PC-9 (cell line): Measurements from ENCODE around the gene SELENOI. TPM values are rescaled to one million over a fixed set of nuclear protein-coding genes. Genes with fewer than 3 reads are reported as not detected.

Experiments
- BruUV-seq: library from RNA; stranded (reverse); fragments of 400-500 nt; replicated peaks from 2 replicates; lab custom pipeline; 2021; lab: Mats Ljungman, UMichigan
- CTCF ChIA-PET: fragments of 300-600 bp; sonication (Branson Sonifier 250); formaldehyde crosslinking; loops from one replicate; lab custom pipeline; 2022; ENCODE audit warnings: antibody characterized with exemption; lab: Charles Lee
- POLR2A ChIA-PET: fragments of 300-600 bp; sonication (Branson Sonifier 250); formaldehyde crosslinking; loops from one replicate; lab custom pipeline; 2022; ENCODE audit warnings: antibody characterized with exemption; ENCODE audit not compliant: unreplicated experiment; lab: Charles Lee
- DNase-seq, 2 experiments: peaks; one replicate each; pipeline versions ENCODE4 v3.0.0 to v3.0.0-alpha.2; 2015 to 2022; ENCODE audit warnings: mixed read lengths in 1 of 2
- H2AFZ ChIP-seq: fragments of 200-600 bp; sonication (generic); 2 replicates; pipeline ENCODE4 v1.8.1; 2017; ENCODE audit warnings: antibody characterized with exemption
- H3F3A ChIP-seq: fragments of 200-600 bp; sonication (generic); 2 replicates; pipeline ENCODE4 v1.8.1; 2017; ENCODE audit warnings: antibody characterized with exemption, mild to moderate bottlenecking, low read depth; ENCODE audit not compliant: insufficient read depth
- H3K27ac ChIP-seq: fragments of 200-600 bp; sonication (generic); 2 replicates; pipeline ENCODE4 v1.6.1; 2016; ENCODE audit warnings: mixed run types
- H3K27me3 ChIP-seq: fragments of 200-600 bp; sonication (generic); 2 replicates; pipeline ENCODE4 v1.6.1; 2016; ENCODE audit warnings: low read depth, mixed run types; ENCODE audit not compliant: insufficient read depth
- H3K36me3 ChIP-seq: fragments of 200-600 bp; sonication (generic); 2 replicates; pipeline ENCODE4 v1.6.1; 2016; ENCODE audit warnings: low read depth, mixed run types
- H3K4me1 ChIP-seq: fragments of 200-600 bp; sonication (generic); replicated peaks from 2 replicates; pipeline ENCODE4 v1.6.1; 2016; ENCODE audit warnings: mixed run types; ENCODE audit not compliant: insufficient read depth
- H3K4me2 ChIP-seq: fragments of 200-600 bp; sonication (generic); 2 replicates; pipeline ENCODE4 v1.6.1; 2017; ENCODE audit warnings: mixed run types
- H3K4me3 ChIP-seq: fragments of 200-600 bp; sonication (generic); 2 replicates; pipeline ENCODE4 v1.6.1; 2016; ENCODE audit warnings: mixed run types
- H3K79me2 ChIP-seq: fragments of 200-600 bp; sonication (generic); 2 replicates; pipeline ENCODE4 v1.6.1; 2017; ENCODE audit warnings: low read depth, mixed run types
- H3K9me2 ChIP-seq: fragments of 200-600 bp; sonication (generic); 2 replicates; pipeline ENCODE4 v1.8.1; 2017; ENCODE audit warnings: mild to moderate bottlenecking; ENCODE audit not compliant: insufficient read depth
- H3K9me3 ChIP-seq: fragments of 200-600 bp; sonication (generic); 2 replicates; pipeline ENCODE4 v1.8.1; 2016; ENCODE audit warnings: low read depth; ENCODE audit not compliant: insufficient read depth
- H4K20me1 ChIP-seq: fragments of 200-600 bp; sonication (generic); 2 replicates; pipeline ENCODE4 v1.8.1; 2017; ENCODE audit not compliant: insufficient read depth
- CTCF ChIP-seq: fragments of 200-600 bp; sonication (generic); conservative IDR thresholded peaks from 2 replicates; pipeline ENCODE4 v1.6.1; 2017; ENCODE audit warnings: mixed run types, antibody characterized with exemption, mild to moderate bottlenecking, moderate library complexity
- EZH2 ChIP-seq: fragments of 200-600 bp; sonication (generic); IDR thresholded peaks from 2 replicates; pipeline ENCODE4 v1.8.0; 2017; ENCODE audit warnings: antibody characterized with exemption, low read depth
- intact Hi-C: fragments of 100-400 bp; cut with micrococcal nuclease; formaldehyde crosslinking; loops from one replicate; pipeline ENCODE4 v1.10.0; 2022; ENCODE audit not compliant: unreplicated experiment
- total RNA-seq: library from RNA; stranded (reverse); gene quantifications from 2 replicates; pipeline ENCODE4 v1.2.3, GENCODE V29; 2021

The SELENOI gene
- total RNA-seq, 1 experiment from 2014 or later: 60.8 TPM

DNA sequence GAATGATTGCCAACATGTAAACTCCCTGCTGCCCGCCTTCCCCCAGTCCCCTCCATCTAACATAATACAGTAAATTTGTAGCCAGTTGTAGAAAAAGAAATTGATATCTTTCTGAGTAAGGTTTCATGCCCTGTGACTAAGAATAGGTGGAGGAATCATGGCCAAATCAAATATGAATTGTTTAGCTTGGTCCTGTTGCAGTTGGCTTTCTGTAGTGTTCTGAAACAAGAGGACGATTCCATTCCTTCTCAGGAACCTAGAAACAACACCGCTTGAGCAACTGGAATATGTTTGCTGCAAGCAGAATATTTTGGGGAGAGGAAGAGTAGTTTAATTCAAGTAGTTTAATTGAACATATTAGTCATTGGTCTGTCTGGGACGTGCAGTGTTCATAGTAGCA is 48.8 kb downstream of the SELENOI start:
- Histone ChIP-seq H3K4me1 (no peaks in the 10 kb centered on the region), H3K27ac (no peak overlapping the region), H3K4me3 (no peak overlapping the region), H3K4me2 (no peak overlapping the region), H3K9me3 (no peaks in the 10 kb centered on the region), H3K79me2 (no peaks in the 10 kb centered on the region), H2AFZ (no peak overlapping the region), H3K27me3 (no peaks in the 10 kb centered on the region), H3K9me2 (no peaks in the 10 kb centered on the region), H4K20me1 (no peaks in the 10 kb centered on the region), H3K36me3 (peaks cover 17% of the 10 kb centered on the region), H3F3A (peaks cover 30% of the 10 kb centered on the region)
- no peak for DNase-seq
- intact Hi-C loops: no loop called here
- ChIA-PET POLR2A (no interaction called here), CTCF (no interaction called here)
- BruUV-seq: no TSS peak
- TF ChIP-seq CTCF (no peak), EZH2 (no peak)

GRCh38 chr2:26395394-26395793 is 49.5 kb downstream of the SELENOI start:
- TF ChIP-seq CTCF: no peak
- TF ChIP-seq EZH2: no peak
- POLR2A ChIA-PET: no interaction called here
- H3K79me2 ChIP-seq: no peaks in the 10 kb centered on the region
- no peak for DNase-seq
- no TSS peak for BruUV-seq
- no peaks in the 10 kb centered on the region for H3K27me3 ChIP-seq
- no peaks in the 10 kb centered on the region for H4K20me1 ChIP-seq
- no peak overlapping the region for H3K4me2 ChIP-seq
- intact Hi-C loops: no loop called here
- no peak overlapping the region for H3K4me3 ChIP-seq
- CTCF ChIA-PET: no interaction called here
- H3K9me3 ChIP-seq: no peaks in the 10 kb centered on the region
- H3K36me3 ChIP-seq: peaks cover 11% of the 10 kb centered on the region; the same call in 1 of the 2 replicates
- H2AFZ ChIP-seq: no peak overlapping the region
- no peaks in the 10 kb centered on the region for H3K9me2 ChIP-seq
- H3K4me1 ChIP-seq: no peaks in the 10 kb centered on the region
- no peak overlapping the region for H3K27ac ChIP-seq
- H3F3A ChIP-seq: peaks cover 36% of the 10 kb centered on the region

- POLR2A ChIA-PET: interaction anchor here (0.6 kb wide), 1 partner anchor 13 kb away, joined by 4 read pairs; no protein-coding TSS in a partner anchor
Measured at GRCh38 chr2:26396734-26397298, 50.9 kb downstream of the SELENOI start.

More at GRCh38 chr2:26396734-26397298, 50.9 kb downstream of the SELENOI start:
- Histone ChIP-seq H2AFZ (no peak overlapping the region), H4K20me1 (no peaks in the 10 kb centered on the region), H3K4me3 (no peak overlapping the region), H3K9me2 (no peaks in the 10 kb centered on the region), H3K36me3 (peaks cover 5% of the 10 kb centered on the region; the same call in 1 of the 2 replicates), H3K27ac (no peak overlapping the region), H3K4me2 (no peak overlapping the region), H3K27me3 (no peaks in the 10 kb centered on the region), H3K9me3 (no peaks in the 10 kb centered on the region), H3F3A (peaks cover 36% of the 10 kb centered on the region), H3K79me2 (no peaks in the 10 kb centered on the region), H3K4me1 (no peaks in the 10 kb centered on the region)
- CTCF ChIA-PET: no interaction called here
- no peak for DNase-seq
- no TSS peak for BruUV-seq
- TF ChIP-seq EZH2 (no peak), CTCF (no peak)
- intact Hi-C loops: no loop called here
